PC-3 (cell line): ENCODE measurements around the gene GABRA6.

ENCODE experiments used
- CTCF ChIP-seq: fragments of 300-600 bp; sonication (generic); conservative IDR thresholded peaks from 2 replicates; pipeline ENCODE4 v1.5.1; 2017; ENCODE audit warnings: antibody characterized with exemption, low read depth, mild to moderate bottlenecking, low read length
- EZH2 ChIP-seq: fragments of 300-600 bp; sonication (generic); IDR thresholded peaks from one replicate; pipeline ENCODE4 v1.6.1; 2017; ENCODE audit warnings: antibody characterized with exemption, mild to moderate bottlenecking, low read length; ENCODE audit not compliant: unreplicated experiment
- EZH2phosphoT487 ChIP-seq: fragments of 300-600 bp; sonication (generic); IDR thresholded peaks from 2 replicates; pipeline ENCODE4 v1.6.1; 2018; ENCODE audit warnings: mild to moderate bottlenecking, antibody characterized with exemption, low read length, borderline replicate concordance

DNA sequence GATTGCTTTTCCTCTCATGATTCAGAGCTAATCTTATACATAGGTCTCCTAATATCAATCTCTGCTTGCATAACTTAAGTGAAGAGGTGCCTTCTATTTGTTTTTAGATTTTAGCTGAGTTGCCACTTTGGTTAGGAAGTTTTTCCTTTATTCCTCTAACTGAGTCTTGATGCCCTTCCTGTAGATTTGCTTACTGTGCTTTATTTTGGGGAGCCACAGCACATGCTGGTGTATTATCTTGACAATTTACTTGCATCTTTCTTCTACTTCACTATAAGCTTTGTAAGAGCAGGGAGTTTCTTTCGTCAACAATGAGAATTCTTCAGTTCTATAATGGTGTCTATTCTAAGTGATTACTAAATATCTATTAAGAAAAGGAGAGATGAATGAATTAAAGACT lies 54.9 kb downstream of the GABRA6 start:
- TF ChIP-seq EZH2phosphoT487 (no peak), CTCF (no peak), EZH2 (no peak)
